C4-2B (cell line): ENCODE data around the gene RIMS4.

Experiments
- H3K27ac ChIP-seq: fragments of 450-650 bp; 2 replicates; pipeline ENCODE4 v1.5.1; 2017
- CTCF ChIP-seq: fragments of 450-650 bp; conservative IDR thresholded peaks from 2 replicates; pipeline ENCODE4 v1.5.1; 2017; ENCODE audit warnings: mild to moderate bottlenecking
- ZFX ChIP-seq: fragments of 450-650 bp; IDR thresholded peaks from 2 replicates; pipeline ENCODE4 v1.6.1; 2017

Gene RIMS4

GRCh38 chr20:44716309-44717106, 93.8 kb downstream of the RIMS4 start:
- no peak for TF ChIP-seq CTCF
- no peak for TF ChIP-seq ZFX
- H3K27ac ChIP-seq = no peak overlapping the region

- TF ChIP-seq CTCF (no peak), ZFX (no peak)
- H3K27ac ChIP-seq = no peak overlapping the region
These were observed 94.6 kb downstream of the RIMS4 start for GRCh38 chr20:44715499-44716308.

GRCh38 chr20:44714701-44715498, 95.4 kb downstream of the RIMS4 start, which contains the start of gene CCN5:
Gene CCN5, plus strand, starts transcription at chr20:44715369. Its CDS starts 22 bp downstream, at chr20:44715391.
- TF ChIP-seq ZFX (no peak), CTCF (no peak)

GRCh38 chr20:44714102-44714700, 96.1 kb downstream of the RIMS4 start:
- no peak overlapping the region for H3K27ac ChIP-seq
- no peak for TF ChIP-seq ZFX
- TF ChIP-seq CTCF = no peak

More at GRCh38 chr20:44714701-44715498, 95.4 kb downstream of the RIMS4 start, which contains the start of gene CCN5:
- no peak within 1 kb of the TSS for H3K27ac ChIP-seq

- H3K27ac ChIP-seq = no peak overlapping the region
These were observed 99.1 kb downstream of the RIMS4 start for GRCh38 chr20:44711237-44711636.

GRCh38 chr20:44709797-44710196, 100.5 kb downstream of the RIMS4 start:
- no peak overlapping the region for H3K27ac ChIP-seq
- no peak for TF ChIP-seq CTCF
- TF ChIP-seq ZFX = no peak

More at GRCh38 chr20:44711237-44711636, 99.1 kb downstream of the RIMS4 start:
- TF ChIP-seq ZFX = no peak
- TF ChIP-seq CTCF = no peak
